Epithelial cell of esophagus (primary cell): ENCODE results near the gene MACF1.

ENCODE experiments used
- DNase-seq: peaks from one replicate; pipeline ENCODE4 v3.0.0; 2010; ENCODE audit warnings: low read depth
- H3K4me3 ChIP-seq: 2 replicates; pipeline ENCODE4 v1.5.1; 2011; ENCODE audit warnings: mild to moderate bottlenecking, low read length, control low read depth
- CTCF ChIP-seq: IDR thresholded peaks from 2 replicates; pipeline ENCODE4 v1.5.1; 2011; ENCODE audit warnings: low read depth, mild to moderate bottlenecking, low read length, control low read depth, inconsistent platforms; ENCODE audit not compliant: insufficient read depth; ENCODE audit errors: missing control alignments

Gene MACF1

GRCh38 chr1:39173119-39173994 lies 31.1 kb upstream of the MACF1 start:
- no peak for DNase-seq
- TF ChIP-seq CTCF: no peak
- H3K4me3 ChIP-seq: no peak overlapping the region

GRCh38 chr1:39173995-39174380 lies 30.5 kb upstream of the MACF1 start:
- no peak for TF ChIP-seq CTCF
- H3K4me3 ChIP-seq: no peak overlapping the region
- DNase-seq: no peak

GRCh38 chr1:39174390-39175081 lies 30.0 kb upstream of the MACF1 start:
- TF ChIP-seq CTCF: no peak
- no peak for DNase-seq
- H3K4me3 ChIP-seq: no peak overlapping the region

GRCh38 chr1:39177706-39178105 lies 26.8 kb upstream of the MACF1 start:
- DNase-seq: no peak

GRCh38 chr1:39178541-39179431 lies 25.7 kb upstream of the MACF1 start:
- peak; percentile 85 for DNase-seq
- TF ChIP-seq CTCF: no peak
- no peak overlapping the region for H3K4me3 ChIP-seq

More at GRCh38 chr1:39177706-39178105, 26.8 kb upstream of the MACF1 start:
- no peak overlapping the region for H3K4me3 ChIP-seq
- no peak for TF ChIP-seq CTCF

- TF ChIP-seq CTCF: no peak
- no peak for DNase-seq
- H3K4me3 ChIP-seq: no peak overlapping the region
Observed at GRCh38 chr1:39181311-39181710, 23.2 kb upstream of the MACF1 start.
